Duodenal mucosa (tissue), 2 donors: ENCODE measurements around the gene MACROD2.
"Not testable (repeated sequence)": the region's sequence is repeated elsewhere in the genome, so short reads cannot be mapped to it uniquely, and the experiment has no call there.

Experiments
- H3K27ac ChIP-seq: one replicate; pipeline ENCODE4 v1.7.0; 2013; ENCODE audit warnings: low read depth, low read length
- H3K27me3 ChIP-seq, 2 donors: one replicate each; pipeline ENCODE4 v1.7.0; 2013; ENCODE audit warnings: low read length in 2 of 2, control low read depth in 1 of 2; ENCODE audit not compliant: insufficient read depth in 2 of 2, control insufficient read depth in 1 of 2
- H3K36me3 ChIP-seq, 2 donors: one replicate each; pipeline ENCODE4 v1.7.0; 2013; ENCODE audit warnings: low read length in 2 of 2, control low read depth in 1 of 2; ENCODE audit not compliant: insufficient read depth in 2 of 2, control insufficient read depth in 1 of 2
- H3K4me1 ChIP-seq, 2 donors: one replicate each; pipeline ENCODE4 v1.7.0; 2013; ENCODE audit warnings: low read length in 2 of 2, control low read depth in 1 of 2; ENCODE audit not compliant: insufficient read depth in 2 of 2, control insufficient read depth in 1 of 2
- H3K4me3 ChIP-seq, 2 donors: one replicate each; pipeline ENCODE4 v1.7.0; 2013; ENCODE audit warnings: low read length in 2 of 2, low read depth in 1 of 2
- H3K9ac ChIP-seq, 2 donors: one replicate each; pipeline ENCODE4 v1.7.0; 2013; ENCODE audit warnings: low read length in 2 of 2, low read depth in 1 of 2
- H3K9me3 ChIP-seq, 2 donors: one replicate each; pipeline ENCODE4 v1.7.0; 2013; ENCODE audit warnings: low read length in 2 of 2, control low read depth in 1 of 2; ENCODE audit not compliant: control insufficient read depth in 1 of 2

MACROD2 gene

DNA sequence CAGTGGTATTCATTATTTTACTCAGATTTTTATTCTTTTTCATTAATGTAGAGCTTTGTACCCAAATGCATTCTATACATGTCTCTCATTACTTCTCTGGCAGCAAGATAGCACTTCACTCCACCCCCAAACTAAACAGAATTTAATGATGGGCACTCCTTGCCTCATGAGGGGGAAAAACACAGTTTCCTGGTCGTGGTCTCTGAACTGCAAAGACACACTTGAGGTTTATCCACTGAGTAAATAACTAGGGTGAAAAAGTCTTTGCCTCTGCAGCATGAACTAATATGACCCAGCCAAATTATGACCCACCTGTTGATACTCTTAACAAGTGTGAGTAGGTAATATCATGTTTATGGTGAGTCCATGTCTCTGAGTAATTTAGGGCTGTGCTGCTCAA lies 1127.3 kb downstream of the MACROD2 start:
- H3K9ac ChIP-seq = no peak overlapping the region
- H3K36me3 ChIP-seq = no peaks in the 10 kb centered on the region

DNA sequence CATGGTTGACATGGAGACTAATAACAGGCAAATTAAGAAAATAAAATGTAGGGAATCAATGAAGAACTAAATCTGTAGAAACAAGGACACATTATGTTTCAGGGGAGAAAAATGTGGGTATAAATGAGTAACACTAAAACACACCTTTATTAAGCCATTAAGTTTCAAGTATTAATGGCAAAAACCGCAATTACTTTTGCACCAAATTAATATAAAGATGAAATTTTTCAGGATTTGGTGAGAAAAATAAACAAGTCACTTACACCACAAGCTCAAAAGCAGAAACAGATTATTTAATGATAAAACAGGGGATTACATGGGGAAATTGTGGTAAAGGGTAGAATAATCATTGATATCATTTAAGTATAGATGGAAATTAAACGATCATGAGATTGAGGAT lies 1135.9 kb downstream of the MACROD2 start:
- no peak overlapping the region for H3K4me3 ChIP-seq
- no peaks in the 10 kb centered on the region for H3K36me3 ChIP-seq
- no peaks in the 10 kb centered on the region for H3K4me1 ChIP-seq
- H3K27ac ChIP-seq = no peak overlapping the region
- no peak overlapping the region for H3K9ac ChIP-seq
- H3K9me3 ChIP-seq = no peaks in the 10 kb centered on the region
- no peaks in the 10 kb centered on the region for H3K27me3 ChIP-seq

More for the DNA sequence above, 1127.3 kb downstream of the MACROD2 start:
- Histone ChIP-seq H3K4me1 (no peaks in the 10 kb centered on the region), H3K27ac (no peak overlapping the region), H3K9me3 (no peaks in the 10 kb centered on the region), H3K4me3 (no peak overlapping the region), H3K27me3 (no peaks in the 10 kb centered on the region)

DNA sequence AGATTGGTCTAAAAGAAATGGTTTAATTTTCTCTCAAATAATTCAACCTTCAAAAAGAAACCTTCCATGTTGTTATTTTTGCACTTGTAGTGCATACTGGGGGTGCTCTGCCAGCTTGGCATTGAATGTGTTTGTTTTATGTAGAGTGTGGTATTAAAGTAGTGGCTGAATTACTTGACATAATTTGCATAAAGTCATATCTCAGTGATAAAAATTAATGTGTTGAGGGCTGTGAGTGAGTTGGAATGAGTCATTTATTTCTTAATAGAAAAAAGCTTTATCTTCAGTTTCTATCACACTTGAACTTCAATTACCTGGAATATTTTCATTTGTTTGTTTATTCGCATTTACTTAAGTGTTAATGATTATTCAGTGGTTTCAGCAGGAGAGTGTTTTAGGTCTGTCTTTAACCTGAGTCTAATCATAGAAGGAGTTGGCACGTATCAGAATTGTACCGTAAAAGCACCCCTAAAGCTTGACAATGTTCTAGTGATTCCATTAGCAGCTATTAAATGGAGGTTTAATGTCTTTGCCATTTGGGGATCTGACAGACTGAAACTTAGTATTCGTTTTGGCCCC lies 1143.3 kb downstream of the MACROD2 start:
- H3K9me3 ChIP-seq = no peaks in the 10 kb centered on the region
- no peaks in the 10 kb centered on the region for H3K36me3 ChIP-seq
- no peak overlapping the region for H3K9ac ChIP-seq
- H3K27me3 ChIP-seq = no peaks in the 10 kb centered on the region
- no peak overlapping the region for H3K4me3 ChIP-seq
- no peak overlapping the region for H3K27ac ChIP-seq
- peaks cover 0 to 3% of the 10 kb centered on the region in 2 donors for H3K4me1 ChIP-seq

DNA sequence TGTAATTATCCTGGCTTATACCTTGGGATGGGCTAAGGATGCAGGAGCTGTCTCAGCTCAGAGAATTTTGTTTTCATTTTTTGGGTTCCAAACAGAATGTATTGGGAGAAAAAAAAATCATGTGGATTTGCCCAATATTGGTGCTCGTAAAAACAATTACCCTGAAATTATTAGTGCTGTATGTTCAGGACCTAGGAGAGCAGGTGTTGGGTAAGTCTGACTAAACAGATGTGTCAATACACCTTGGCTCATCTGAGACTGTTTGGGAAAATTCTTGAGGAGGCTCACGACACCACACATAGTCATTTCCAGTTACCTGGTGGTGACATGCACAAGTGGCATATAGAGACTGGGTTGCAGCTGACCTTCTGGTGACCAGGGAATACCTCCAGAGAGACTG lies 1144.2 kb downstream of the MACROD2 start:
- Histone ChIP-seq H3K4me1 (peaks cover 0 to 3% of the 10 kb centered on the region in 2 donors), H3K9me3 (no peaks in the 10 kb centered on the region), H3K9ac (no peak overlapping the region), H3K27me3 (no peaks in the 10 kb centered on the region), H3K36me3 (no peaks in the 10 kb centered on the region), H3K4me3 (no peak overlapping the region), H3K27ac (no peak overlapping the region)

DNA sequence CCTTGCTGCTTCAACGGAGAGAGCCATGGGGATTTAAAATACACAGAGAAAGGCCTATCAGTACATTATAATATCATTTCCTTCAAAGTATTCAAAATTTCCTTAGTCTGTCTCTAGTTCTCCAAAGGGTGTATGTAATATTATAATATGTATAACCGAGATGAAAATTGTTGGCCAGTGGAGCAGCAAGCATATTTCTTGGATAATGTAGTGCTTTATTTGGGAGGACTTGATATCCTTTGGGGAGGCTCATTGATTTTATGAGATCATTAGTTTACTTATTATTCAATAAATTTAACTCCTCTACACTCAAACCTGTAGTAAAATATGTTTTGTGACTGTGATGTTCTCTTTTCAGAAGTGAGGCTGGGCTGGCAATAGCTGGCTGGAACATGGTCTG lies 1145.0 kb downstream of the MACROD2 start:
- Histone ChIP-seq H3K36me3 (no peaks in the 10 kb centered on the region), H3K4me1 (peaks cover 0 to 3% of the 10 kb centered on the region in 2 donors), H3K9ac (no peak overlapping the region), H3K4me3 (no peak overlapping the region), H3K9me3 (no peaks in the 10 kb centered on the region), H3K27ac (no peak overlapping the region), H3K27me3 (no peaks in the 10 kb centered on the region)

DNA sequence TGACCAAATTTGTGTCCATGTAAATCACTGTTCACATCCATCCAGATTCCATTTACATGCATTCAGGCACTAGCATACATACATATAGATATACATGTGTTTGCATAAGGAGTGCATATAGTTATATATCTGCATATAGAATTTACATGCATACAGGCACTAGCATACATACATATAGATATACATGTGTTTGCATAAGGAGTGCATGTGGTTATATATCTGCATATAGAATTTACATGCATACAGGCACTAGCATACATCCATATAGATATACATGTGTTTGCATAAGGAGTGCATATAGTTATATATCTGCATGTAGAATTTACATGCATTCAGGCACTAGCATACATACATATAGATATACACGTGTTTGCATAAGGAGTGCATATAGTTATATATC lies 1145.6 kb downstream of the MACROD2 start:
- H3K4me1 ChIP-seq, H3K27ac ChIP-seq, H3K9ac ChIP-seq, H3K9me3 ChIP-seq, H3K27me3 ChIP-seq, H3K36me3 ChIP-seq, H3K4me3 ChIP-seq: not testable (repeated sequence)

DNA sequence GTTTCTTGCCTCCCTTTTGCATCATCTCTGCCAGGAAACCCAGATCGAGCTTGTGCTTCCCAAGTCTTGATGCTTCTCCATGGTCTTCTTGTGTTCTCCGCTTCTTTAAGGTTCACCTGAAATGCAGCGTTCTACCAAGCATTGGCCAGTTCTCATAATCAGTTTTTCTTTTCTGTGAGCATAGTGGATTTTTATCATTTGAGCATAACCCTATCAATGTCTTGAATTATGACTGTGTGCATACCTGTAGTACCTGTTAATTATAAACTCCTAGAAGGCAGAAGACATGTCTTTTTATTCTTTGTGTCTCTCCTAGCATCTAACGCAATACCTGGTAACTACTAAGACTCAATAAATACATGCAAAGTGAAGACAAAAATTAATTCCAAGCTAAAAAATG lies 1146.5 kb downstream of the MACROD2 start:
- Histone ChIP-seq H3K9me3 (no peaks in the 10 kb centered on the region), H3K4me3 (no peak overlapping the region), H3K27me3 (no peaks in the 10 kb centered on the region), H3K9ac (no peak overlapping the region), H3K27ac (no peak overlapping the region), H3K4me1 (peaks cover 0 to 3% of the 10 kb centered on the region in 2 donors), H3K36me3 (no peaks in the 10 kb centered on the region)

DNA sequence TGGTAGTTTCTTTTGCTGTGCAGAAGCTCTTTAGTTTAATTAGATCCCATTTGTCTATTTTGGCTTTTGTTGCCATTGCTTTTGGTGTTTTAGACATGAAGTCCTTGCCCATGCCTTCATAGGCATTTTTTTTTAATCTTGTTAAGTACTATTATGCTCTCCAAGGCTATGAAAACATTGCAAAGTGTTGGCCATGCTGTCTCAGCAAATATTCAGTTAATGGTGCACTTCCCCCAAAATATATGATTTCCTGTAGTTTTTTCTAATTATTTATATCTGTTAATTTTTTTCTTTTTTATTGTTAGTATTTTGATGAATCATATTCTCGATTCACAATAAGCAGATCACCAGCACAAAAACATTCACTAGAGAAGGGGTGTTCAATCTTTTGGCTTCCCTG lies 1148.2 kb downstream of the MACROD2 start:
- Histone ChIP-seq H3K4me1 (peaks cover 0 to 3% of the 10 kb centered on the region in 2 donors), H3K27me3 (no peaks in the 10 kb centered on the region), H3K4me3 (no peak overlapping the region), H3K36me3 (no peaks in the 10 kb centered on the region), H3K9me3 (no peaks in the 10 kb centered on the region), H3K27ac (no peak overlapping the region), H3K9ac (no peak overlapping the region)

DNA sequence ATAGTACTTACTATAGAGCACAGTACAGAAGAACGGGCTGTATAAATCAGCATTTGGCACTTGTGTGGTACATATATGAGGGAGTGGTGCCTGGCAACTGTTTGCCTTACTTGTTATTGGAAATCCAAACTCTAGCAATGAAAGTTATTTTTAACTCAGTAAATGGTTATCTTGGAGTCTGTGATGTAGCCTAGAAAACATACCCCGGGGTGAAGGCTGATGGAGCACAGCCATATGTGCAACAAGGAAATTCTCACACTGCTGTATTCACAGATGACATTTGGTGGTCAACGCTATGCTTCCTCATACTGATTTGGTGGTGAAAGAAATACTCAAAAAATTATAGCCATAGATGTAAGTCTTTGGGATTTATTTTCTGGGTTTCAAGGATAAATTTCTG lies 1149.6 kb downstream of the MACROD2 start:
- no peaks in the 10 kb centered on the region for H3K4me1 ChIP-seq
- H3K36me3 ChIP-seq = no peaks in the 10 kb centered on the region
- H3K4me3 ChIP-seq = no peak overlapping the region
- no peaks in the 10 kb centered on the region for H3K27me3 ChIP-seq
- H3K9ac ChIP-seq = no peak overlapping the region
- no peak overlapping the region for H3K27ac ChIP-seq
- no peaks in the 10 kb centered on the region for H3K9me3 ChIP-seq

DNA sequence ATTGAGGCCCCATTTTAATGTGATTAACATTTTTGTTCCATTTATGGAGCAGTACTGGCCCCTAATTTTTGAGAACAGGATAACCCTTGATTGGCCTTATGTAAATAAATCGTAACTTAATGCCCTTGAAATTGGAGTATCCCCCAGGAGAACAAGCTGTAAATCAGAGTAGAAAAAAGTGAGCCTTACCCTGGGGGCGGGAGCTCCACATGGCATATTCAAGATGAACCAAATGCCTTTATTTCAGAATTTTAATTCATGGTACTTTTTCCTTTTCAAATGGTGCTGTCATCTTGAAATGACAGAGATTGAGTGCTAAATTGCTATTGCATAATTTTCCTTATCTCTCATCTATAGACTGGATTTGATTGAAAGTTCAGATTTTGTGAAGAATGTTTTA lies 1151.6 kb downstream of the MACROD2 start:
- Histone ChIP-seq H3K27ac (no peak overlapping the region), H3K27me3 (no peaks in the 10 kb centered on the region), H3K9me3 (no peaks in the 10 kb centered on the region), H3K36me3 (no peaks in the 10 kb centered on the region), H3K4me3 (no peak overlapping the region), H3K4me1 (no peaks in the 10 kb centered on the region), H3K9ac (no peak overlapping the region)

DNA sequence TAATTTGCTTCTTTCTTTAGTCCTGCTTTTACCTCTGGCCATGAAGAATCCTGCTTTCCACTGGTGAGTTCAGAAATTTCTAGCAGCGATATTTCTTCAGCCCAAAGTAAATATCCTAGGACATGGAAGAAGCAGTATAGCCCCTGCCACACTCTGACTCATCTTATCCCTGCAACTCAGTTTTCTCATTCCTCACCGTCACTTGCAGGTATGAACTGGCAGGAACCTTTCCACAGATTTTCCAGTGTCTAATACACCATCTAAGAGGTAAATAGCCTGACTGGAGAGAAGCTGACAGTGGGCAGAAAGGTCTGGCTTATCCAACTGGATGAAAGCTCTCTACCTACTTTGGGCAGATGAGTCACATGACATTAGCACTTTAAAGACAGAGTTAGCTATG lies 1158.8 kb downstream of the MACROD2 start:
- Histone ChIP-seq H3K27me3 (no peaks in the 10 kb centered on the region), H3K27ac (no peak overlapping the region)

More for the DNA sequence above, 1158.8 kb downstream of the MACROD2 start:
- no peaks in the 10 kb centered on the region for H3K9me3 ChIP-seq
- no peak overlapping the region for H3K9ac ChIP-seq
- no peak overlapping the region for H3K4me3 ChIP-seq
- H3K36me3 ChIP-seq = no peaks in the 10 kb centered on the region
- H3K4me1 ChIP-seq = no peaks in the 10 kb centered on the region
